Measurements from ENCODE around the gene RPS3A. TPM values are rescaled to one million over a fixed set of nuclear protein-coding genes. Genes with fewer than 3 reads are reported as not detected.

The RPS3A gene
- total and polyA plus RNA-seq, 2 of the 13 experiments (the other 11 are each of a cell fraction or from before 2014, with no cell fraction given), result 3,332 to 3,626 TPM

GRCh38 chr4:151099229-151099975, at the start of gene RPS3A (continued):
- TF ChIP-seq AFF4 (CRISPR knock-in tag; IDR thresholded peaks at IDR 0.05) (no peak), ZNF44 (CRISPR knock-in tag; IDR thresholded peaks at IDR 0.05) (peak; percentile 63; the same call in 1 of the 2 replicates), TBP (CRISPR knock-in tag; IDR thresholded peaks at IDR 0.05) (0 out of 2 replicates have a peak, but pooled peaks have one; percentile 46), HOXA5 (CRISPR knock-in tag; IDR thresholded peaks at IDR 0.05) (peak; percentile 79), ZNF260 (CRISPR knock-in tag; IDR thresholded peaks at IDR 0.05; ENCODE audit: borderline replicate concordance, low read depth) (peak; percentile 33; the same call in 1 of the 2 replicates), ZNF841 (CRISPR knock-in tag; IDR thresholded peaks at IDR 0.05; ENCODE audit: borderline replicate concordance) (peak; percentile 86; the same call in 1 of the 2 replicates), ZNF101 (CRISPR knock-in tag; IDR thresholded peaks at IDR 0.05; ENCODE audit: borderline replicate concordance, low read depth) (peak; percentile 44; the same call in 1 of the 2 replicates), ZNF17 (CRISPR knock-in tag; IDR thresholded peaks at IDR 0.05) (no peak), THRA (CRISPR knock-in tag; IDR thresholded peaks at IDR 0.05; ENCODE audit: borderline replicate concordance) (peak; percentile 66), EHMT2 (IDR thresholded peaks at IDR 0.05; ENCODE audit: borderline replicate concordance, low read depth, low read length) (no peak), KLF13 (CRISPR knock-in tag; IDR thresholded peaks at IDR 0.05) (peak; percentile 88; the same call in 1 of the 2 replicates), ZNF496 (CRISPR knock-in tag; IDR thresholded peaks at IDR 0.05; ENCODE audit: insufficient replicate concordance) (no peak), ZNF24 (IDR thresholded peaks at IDR 0.05) (peak; percentile 63; the same call in 1 of the 2 replicates), MAX (IDR thresholded peaks at IDR 0.05) (peak; percentile 94), KMT2B (CRISPR knock-in tag; IDR thresholded peaks at IDR 0.05) (peak; percentile 85), CHD2 (IDR thresholded peaks at IDR 0.05; ENCODE audit: low read depth, low read length) (peak; percentile 93), ZBTB39 (CRISPR knock-in tag; IDR thresholded peaks at IDR 0.05) (peak; percentile 83), GATAD1 (CRISPR knock-in tag; IDR thresholded peaks at IDR 0.05) (peak; percentile 92), ZBTB10 (CRISPR knock-in tag; IDR thresholded peaks at IDR 0.05; ENCODE audit: borderline replicate concordance) (peak; percentile 58; the same call in 1 of the 2 replicates)
